Stimulated activated CD4-positive, alpha-beta T cell treated with anti-CD3 and anti-CD28 coated beads, Interleukin-2, amount 100 ng/mL, for 48 hours (primary cell): ENCODE data around the gene RBM38.

Source experiments
- DNase-seq, 2 donors: peaks; one replicate each; pipeline ENCODE4 v3.0.0-alpha.2; 2020

Gene RBM38

GRCh38 chr20:57437672-57438330 is 46.6 kb downstream of the RBM38 start:
- DNase-seq = no peak

DNA sequence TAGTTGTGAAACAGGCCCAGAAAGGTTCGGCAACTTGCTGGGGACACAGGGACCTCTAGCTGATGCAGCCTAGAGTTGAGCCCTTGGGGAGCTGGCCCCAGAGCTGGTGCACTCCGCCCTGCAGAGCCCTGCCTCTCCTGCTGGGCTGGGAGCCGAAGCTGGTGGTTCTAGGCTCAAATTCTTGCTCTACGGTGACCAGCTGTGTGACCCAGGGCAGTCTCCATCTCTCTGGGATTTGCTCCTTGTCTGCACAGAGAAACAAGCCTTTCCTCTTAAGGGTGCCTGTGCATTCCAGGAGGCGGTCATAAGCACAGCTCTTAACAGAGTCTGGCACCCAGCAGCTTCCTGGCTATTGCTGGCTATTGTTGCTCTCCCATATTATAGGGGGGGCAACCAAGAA is 47.4 kb downstream of the RBM38 start:
- no peak for DNase-seq

DNA sequence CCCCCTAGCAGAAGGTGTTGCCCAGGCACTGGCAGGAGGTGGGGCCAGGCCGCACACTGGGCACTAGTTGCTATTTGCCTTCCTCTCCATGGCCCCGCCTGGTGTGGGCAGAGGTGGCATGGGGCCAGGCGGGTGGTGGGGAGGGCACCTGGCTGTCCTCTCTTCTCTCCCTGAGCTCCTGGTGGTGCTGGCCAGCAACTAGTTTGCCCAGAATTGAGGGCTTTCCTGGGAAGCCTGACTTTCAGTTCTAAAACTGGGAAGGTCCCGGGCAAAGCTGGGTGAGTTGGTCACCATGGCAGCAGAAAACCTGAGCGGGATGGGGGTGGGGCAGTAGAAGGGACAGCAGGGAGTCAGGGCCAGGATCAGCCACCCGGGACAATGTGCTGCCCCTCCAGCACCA is 48.2 kb downstream of the RBM38 start:
- DNase-seq = no peak

DNA sequence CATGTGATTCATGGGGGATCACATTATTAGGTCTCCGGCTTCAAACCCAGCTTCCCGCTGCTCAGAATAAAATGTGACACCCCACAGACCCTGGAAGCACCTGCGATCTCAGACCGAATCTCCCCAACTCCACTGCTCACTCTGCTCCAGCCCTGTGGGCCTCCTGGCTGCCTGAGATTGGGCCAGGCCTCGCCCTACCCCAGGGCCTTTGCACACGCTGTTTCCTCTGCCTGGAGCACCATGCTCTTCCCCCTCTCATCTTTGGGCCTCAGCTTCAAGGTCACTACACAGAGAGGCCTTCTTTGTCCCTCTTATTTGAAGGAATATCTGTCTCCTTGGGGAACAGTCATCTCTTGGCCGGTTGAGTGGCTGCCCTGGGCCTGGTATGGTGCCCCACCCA is 48.8 kb downstream of the RBM38 start:
- no peak for DNase-seq

- DNase-seq = no peak
These were observed 49.7 kb downstream of the RBM38 start for GRCh38 chr20:57440678-57441509.

DNA sequence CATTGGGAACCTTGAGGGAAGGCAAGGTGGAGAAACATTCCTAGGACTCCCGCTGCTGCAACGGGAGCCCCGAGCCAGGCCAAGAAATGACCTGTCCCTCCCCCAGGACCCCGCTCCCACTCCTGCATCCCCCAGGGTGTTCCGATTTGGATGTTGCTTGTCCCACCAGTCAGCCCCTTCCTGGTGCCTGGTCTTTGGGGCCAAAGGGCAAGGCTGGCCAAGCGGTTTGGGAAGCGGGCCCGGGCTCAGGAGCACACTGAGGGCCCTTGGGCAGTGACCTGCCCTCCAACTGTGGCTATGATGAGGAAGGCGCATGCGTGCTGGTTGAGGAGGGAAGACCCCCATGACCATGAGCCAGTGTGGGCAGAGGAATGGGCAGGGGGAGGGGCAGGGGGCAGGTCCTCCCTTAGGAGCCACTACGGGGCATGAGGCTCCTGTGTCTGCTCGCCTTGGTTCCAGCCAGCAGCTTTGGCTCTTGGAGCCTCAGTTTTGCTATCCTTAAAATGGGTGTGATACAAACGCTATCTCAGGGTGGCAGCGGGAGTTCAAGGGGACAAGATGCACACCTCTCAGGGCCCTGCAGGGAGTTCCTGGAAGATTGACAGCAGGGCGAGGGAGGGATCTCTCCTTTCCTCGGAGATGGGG is 50.4 kb downstream of the RBM38 start:
- DNase-seq = no peak

DNA sequence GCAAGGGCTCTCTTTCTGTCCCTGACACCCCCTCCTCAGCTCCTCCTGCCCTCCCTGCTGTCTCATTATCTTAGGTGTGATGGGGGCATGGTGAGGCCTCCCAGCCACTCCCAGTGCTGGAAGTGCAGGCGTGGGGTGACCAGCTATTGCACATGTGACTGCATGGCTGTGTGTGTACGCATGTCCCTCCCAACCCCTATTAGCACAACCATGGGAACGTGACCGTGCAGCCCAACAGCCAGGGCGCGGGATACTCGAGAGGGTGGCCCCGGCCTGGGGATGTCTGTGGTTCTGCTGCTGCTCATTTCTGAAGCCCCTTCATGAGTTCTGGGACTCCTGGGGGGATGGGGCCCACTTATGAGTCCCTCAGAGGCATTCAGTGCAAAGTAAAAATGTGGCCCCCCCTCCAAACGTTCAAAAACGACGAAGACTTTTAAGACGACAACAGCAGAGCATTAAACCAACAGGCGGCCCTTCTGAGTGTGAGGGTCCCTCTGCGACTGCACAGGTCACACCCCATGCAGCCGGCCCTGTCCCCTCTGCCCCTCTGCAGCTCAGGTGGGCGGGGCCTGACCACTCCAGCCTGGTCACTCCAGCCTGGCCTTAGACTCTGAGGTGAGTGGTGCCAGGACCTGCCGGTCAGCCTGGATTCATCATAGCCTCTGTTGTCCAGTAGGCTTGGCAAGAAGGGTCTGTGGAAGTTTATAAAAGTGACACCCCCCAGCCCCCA is 51.1 kb downstream of the RBM38 start:
- no peak for DNase-seq

DNA sequence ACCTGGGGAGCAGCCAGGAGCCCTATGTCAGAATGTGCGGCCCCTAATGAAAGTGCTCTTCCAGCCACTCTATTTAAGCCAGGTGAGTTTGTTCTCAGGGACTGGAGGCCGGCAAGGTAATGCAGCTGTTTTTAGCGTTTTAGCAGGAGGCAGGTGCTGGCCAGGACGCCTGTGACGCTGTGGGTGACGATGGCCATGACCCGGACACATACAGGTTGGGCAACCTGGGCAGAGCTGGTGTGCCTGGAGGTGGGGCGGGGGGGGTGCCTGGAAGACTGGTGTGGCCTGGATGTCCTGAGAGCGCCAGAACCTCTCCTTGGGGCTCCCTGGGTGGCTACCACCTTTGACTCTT is 51.7 kb downstream of the RBM38 start:
- DNase-seq = no peak

DNA sequence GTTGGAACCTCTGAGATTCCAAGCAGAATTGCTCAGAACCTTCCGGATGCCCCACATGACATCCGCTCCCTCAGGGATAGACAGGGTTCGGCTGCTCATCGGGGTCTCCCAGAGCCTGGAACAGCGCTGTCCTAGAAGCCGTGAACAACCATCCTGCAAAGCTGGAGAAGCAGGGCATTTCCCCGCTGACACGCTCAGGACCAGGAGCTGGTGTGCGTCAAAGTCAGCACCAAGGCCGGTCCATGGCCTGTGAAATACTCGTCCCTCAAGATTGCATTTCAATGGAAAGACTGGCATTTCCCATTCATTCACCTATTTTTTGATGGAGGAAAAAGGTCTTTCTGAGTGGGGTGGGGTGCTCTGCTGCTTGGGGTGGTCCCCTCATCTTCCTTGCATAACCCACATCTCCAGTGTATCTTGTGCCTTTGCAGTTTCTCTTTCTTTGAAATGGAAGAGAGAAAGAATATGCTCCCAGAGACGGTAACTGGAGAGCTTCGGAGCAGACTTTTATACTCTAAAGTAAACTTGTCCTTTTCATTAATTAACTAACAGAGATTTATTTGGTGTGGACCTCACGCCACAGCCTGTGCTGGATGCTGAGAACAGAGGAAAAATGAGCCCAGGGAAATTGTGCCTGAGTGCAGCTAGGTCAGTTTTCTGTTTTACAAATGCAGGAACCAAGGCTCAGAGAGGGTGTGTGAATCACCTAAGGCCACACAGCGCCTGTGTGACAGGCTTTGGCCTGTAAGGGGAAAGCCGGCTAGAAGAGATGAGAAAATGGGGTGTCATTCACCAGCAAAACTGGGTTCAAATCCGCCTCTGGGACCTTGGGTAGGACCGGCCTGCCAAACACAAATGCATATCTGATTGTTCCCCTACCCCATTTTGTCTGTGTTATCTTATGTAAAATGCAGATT is 52.4 kb downstream of the RBM38 start:
- no peak for DNase-seq

- DNase-seq = no peak
These were observed 53.3 kb downstream of the RBM38 start for GRCh38 chr20:57444394-57445048.

DNA sequence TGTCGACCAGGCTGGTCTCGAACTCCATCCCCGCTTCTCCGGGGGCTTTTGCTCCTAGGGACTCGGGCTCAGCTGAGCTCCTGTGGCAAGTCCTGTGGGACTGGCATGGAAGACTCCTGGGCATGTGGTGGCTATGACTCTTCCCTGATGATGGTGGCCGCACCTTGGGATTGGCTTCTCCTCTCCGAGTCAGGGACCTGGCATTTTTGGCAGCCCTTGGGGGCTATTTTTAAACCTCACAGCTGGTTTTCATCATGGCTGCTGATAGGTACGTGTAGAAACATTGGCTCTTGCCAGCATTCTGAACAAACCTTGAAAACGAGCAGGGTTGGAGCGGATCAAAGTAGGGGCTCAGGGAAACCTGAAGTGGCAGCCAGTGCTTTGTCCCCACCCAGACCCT is 54.1 kb downstream of the RBM38 start:
- DNase-seq = no peak

- no peak for DNase-seq
These were observed 54.6 kb downstream of the RBM38 start for GRCh38 chr20:57445774-57446173.

- DNase-seq = no peak
These were observed 57.7 kb downstream of the RBM38 start for GRCh38 chr20:57448764-57449354.

GRCh38 chr20:57449398-57450354 is 58.5 kb downstream of the RBM38 start:
- DNase-seq = no peak

- no peak for DNase-seq
These were observed 59.2 kb downstream of the RBM38 start for GRCh38 chr20:57450419-57450818.

DNA sequence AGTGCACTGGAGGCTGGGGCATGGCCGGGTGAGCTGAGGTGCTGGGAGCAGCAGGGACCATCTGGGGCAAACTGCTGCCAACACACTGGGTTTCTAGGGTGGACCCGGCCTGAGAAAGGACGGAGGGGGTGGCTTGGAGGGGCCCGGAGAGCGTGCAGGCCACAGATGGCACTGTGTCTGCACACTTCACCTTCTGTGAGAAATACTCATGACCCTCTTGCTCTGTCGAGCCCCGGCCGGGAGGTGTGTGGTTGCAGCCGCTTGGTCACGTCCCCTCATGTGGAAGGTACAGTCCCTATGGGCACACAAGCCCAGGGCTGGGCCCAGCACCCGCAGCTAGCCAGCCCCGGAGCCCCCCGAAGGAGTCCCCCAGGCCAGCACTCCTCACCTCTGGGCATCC is 59.7 kb downstream of the RBM38 start:
- no peak for DNase-seq

GRCh38 chr20:57451431-57451794 is 60.2 kb downstream of the RBM38 start:
- no peak for DNase-seq

DNA sequence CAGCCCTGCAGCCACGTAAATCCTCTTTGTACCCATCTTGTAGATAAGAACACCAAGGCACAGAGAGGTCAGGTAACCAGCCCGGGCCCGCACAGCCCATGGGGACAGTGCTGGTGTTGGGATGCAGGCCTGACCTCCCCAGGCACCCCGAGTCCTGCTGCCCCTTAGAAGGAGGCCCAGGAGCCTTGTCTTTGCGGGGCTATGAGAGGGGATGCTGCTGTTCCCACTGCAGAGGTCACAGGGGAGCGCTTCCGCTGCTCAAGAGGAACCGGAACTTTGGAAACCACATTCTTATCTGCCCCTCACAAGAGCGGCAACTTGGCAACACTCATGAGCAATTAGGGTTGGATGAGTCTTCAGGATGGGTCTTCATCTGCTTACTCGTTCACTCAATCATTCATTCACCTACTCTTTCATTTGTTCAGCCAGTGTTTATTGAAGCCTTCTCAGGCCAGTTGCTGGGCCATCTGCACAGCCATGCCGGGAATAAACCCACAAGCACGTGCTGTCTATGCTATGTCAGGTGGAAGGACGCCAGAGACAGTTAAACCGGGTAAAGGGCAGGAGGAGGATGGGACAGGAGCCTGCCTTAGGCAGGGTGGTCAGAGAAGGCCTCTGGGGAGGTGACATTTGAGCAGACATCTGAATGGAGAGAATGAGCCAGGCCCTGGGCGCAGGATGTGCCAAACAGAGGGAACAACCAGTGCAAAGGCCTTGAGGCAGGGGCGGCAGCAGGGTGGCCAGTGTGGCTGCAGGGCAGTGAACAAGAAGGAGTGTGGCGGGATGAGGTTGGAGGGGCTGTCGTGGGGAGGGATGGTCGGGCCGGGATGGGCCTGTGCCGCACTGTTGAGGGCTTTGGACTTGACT is 60.8 kb downstream of the RBM38 start:
- DNase-seq = no peak

GRCh38 chr20:57455386-57455785 is 64.2 kb downstream of the RBM38 start:
- DNase-seq = no peak
